Neutrophil (primary cell): ENCODE results near the gene PRM3.
A peak's percentile ranks its signal among the peaks of the same experiment; 100 is the strongest.

Experiments used
- H3K27ac ChIP-seq: fragments of 200-600 bp; sonication (generic); 2 replicates; pipeline ENCODE4 v1.5.1; 2016; ENCODE audit warnings: mild to moderate bottlenecking, moderate library complexity
- H3K27me3 ChIP-seq: fragments of 200-600 bp; sonication (generic); 2 replicates; pipeline ENCODE4 v1.6.0; 2016; ENCODE audit warnings: mild to moderate bottlenecking
- H3K36me3 ChIP-seq: fragments of 200-600 bp; sonication (generic); 2 replicates; pipeline ENCODE4 v1.5.1; 2017
- H3K4me1 ChIP-seq, 2 experiments: fragments of 200-600 bp in 1 of 2; sonication (generic) in 1 of 2; 1 replicate in 1 of 2; 2 replicates in 1 of 2; pipeline versions ENCODE4 v1.5.1 to v1.6.1; 2013 to 2016; ENCODE audit warnings: low read depth in 1 of 2, low read length in 1 of 2, mild to moderate bottlenecking in 1 of 2, moderate library complexity in 1 of 2; ENCODE audit not compliant: control insufficient read depth in 1 of 2, insufficient read depth in 1 of 2
- H3K4me3 ChIP-seq, 2 experiments: fragments of 200-600 bp in 1 of 2; sonication (generic) in 1 of 2; 1 replicate in 1 of 2; 2 replicates in 1 of 2; pipeline ENCODE4 v1.5.1; 2013 to 2016; ENCODE audit warnings: low read depth in 1 of 2, low read length in 1 of 2, mild to moderate bottlenecking in 1 of 2, moderate library complexity in 1 of 2
- H3K9me3 ChIP-seq: fragments of 200-600 bp; sonication (generic); 2 replicates; pipeline ENCODE4 v1.5.1; 2016
- CTCF ChIP-seq: fragments of 200-600 bp; sonication (generic); IDR thresholded peaks from 2 replicates; pipeline ENCODE4 v1.5.1; 2016; ENCODE audit warnings: antibody characterized with exemption

Gene PRM3

DNA sequence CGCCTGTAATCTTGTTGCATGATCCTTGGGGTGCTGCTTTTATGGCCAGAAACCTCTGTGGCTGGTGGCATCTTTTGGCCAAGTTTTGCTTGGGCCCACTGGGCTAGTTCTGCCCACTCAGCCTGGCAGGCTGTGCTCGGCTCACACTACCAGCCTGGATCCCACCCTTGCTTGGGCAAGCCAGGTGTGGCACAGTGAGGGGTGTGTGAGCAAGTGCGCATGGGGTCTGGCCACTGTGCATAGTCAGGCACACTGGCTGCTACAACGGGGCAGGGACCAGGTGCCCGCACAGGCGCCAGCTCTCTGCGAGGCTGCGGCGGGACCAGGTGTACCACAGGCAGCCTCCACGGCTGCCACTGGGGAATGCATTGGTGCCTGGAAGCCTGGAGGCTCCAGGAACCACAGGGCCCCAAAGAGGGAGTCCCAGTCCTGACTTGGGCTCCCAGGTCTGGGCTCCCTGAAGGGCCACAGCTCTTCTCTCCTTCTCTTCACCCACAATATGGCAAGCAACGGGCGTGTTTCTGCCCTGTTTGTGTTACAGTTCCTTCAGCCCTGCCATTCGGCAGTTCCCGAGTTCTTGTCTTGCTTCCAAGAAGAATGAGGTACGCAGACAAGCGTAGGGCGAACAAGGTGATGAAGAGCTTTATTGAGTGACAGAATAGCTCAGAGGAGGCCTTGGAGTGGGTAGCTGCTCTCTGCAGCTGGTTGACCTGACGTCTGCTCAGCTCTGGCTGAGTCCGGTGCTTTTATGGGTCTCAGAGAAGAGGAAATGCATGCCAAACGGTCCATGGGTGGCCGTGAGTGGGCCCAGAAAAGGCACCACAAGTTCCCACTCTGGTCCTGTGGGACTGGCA is 34.4 kb upstream of the PRM3 start:
- H3K36me3 ChIP-seq = no peaks in the 10 kb centered on the region
- H3K4me1 ChIP-seq = peaks cover 76 to 79% of the 10 kb centered on the region in 2 experiments
- no peaks in the 10 kb centered on the region for H3K9me3 ChIP-seq
- peak overlapping the region; percentile 42 to 54 for H3K4me3 ChIP-seq
- TF ChIP-seq CTCF = no peak
- no peaks in the 10 kb centered on the region for H3K27me3 ChIP-seq
- peak overlapping the region; percentile 90 for H3K27ac ChIP-seq

DNA sequence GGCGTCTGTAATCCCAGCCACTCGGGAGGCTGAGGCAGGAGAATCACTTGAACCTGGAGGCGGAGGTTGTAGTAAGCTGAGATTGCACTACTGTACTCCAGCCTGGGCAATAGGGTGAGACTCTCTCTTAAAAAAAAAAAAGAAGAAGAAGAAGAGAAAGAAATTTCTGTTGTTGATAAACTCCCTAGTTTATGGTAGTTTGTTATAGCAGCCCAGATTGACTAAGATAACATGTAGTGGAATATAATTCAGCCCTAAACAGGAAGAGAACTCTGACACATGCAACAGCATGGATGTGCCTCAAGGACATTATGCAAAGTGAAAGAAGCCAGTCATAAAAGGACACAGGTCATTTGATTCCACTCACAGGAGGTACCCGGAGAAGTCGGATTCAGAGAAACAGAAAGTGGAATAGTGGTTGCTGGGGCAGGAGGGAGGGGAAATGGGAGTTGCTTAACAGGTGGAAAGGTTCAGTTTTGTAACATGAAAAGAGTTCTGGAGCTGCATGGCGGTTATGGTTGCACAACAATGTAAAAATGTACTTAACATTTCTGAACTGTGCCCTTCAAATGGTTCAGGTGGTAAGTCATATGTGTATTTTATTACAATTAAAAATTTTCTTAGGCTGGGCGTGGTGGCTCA is 33.7 kb upstream of the PRM3 start:
- H3K27me3 ChIP-seq = no peaks in the 10 kb centered on the region
- H3K9me3 ChIP-seq = no peaks in the 10 kb centered on the region
- peaks cover 70 to 72% of the 10 kb centered on the region in 2 experiments for H3K4me1 ChIP-seq
- peak overlapping the region; percentile 90 for H3K27ac ChIP-seq
- no peak for TF ChIP-seq CTCF
- no peaks in the 10 kb centered on the region for H3K36me3 ChIP-seq
- peak overlapping the region; percentile 42 to 54 for H3K4me3 ChIP-seq

GRCh38 chr16:11306381-11306780 is 33.0 kb upstream of the PRM3 start:
- Histone ChIP-seq H3K4me3 (peak overlapping the region in 1 of 2 experiments; percentile 54), H3K27ac (peak overlapping the region; percentile 90), H3K27me3 (no peaks in the 10 kb centered on the region), H3K36me3 (no peaks in the 10 kb centered on the region), H3K4me1 (peaks cover 65 to 66% of the 10 kb centered on the region in 2 experiments), H3K9me3 (no peaks in the 10 kb centered on the region)
- no peak for TF ChIP-seq CTCF

- Histone ChIP-seq H3K27ac (no peak overlapping the region), H3K36me3 (no peaks in the 10 kb centered on the region), H3K4me1 (peaks cover 38% of the 10 kb centered on the region in 2 experiments), H3K9me3 (no peaks in the 10 kb centered on the region), H3K4me3 (no peak overlapping the region), H3K27me3 (no peaks in the 10 kb centered on the region)
- TF ChIP-seq CTCF = no peak
Measured at GRCh38 chr16:11303405-11304138, 30.1 kb upstream of the PRM3 start.

- no peaks in the 10 kb centered on the region for H3K9me3 ChIP-seq
- H3K4me3 ChIP-seq = no peak overlapping the region
- peaks cover 33% of the 10 kb centered on the region in 2 experiments for H3K4me1 ChIP-seq
- no peaks in the 10 kb centered on the region for H3K36me3 ChIP-seq
- H3K27ac ChIP-seq = no peak overlapping the region
- no peak for TF ChIP-seq CTCF
- no peaks in the 10 kb centered on the region for H3K27me3 ChIP-seq
Measured at GRCh38 chr16:11302977-11303376, 29.5 kb upstream of the PRM3 start.
